GM11168 (cell line): ENCODE results near the gene DAB2.

Experiments used
- in situ Hi-C: fragments of 300-500 bp; cut with MboI; formaldehyde crosslinking; loops from one replicate; pipeline ENCODE4 v1.12.0; 2022; ENCODE audit warnings: low sequenced_read_pairs; ENCODE audit not compliant: unreplicated experiment

The DAB2 gene

DNA sequence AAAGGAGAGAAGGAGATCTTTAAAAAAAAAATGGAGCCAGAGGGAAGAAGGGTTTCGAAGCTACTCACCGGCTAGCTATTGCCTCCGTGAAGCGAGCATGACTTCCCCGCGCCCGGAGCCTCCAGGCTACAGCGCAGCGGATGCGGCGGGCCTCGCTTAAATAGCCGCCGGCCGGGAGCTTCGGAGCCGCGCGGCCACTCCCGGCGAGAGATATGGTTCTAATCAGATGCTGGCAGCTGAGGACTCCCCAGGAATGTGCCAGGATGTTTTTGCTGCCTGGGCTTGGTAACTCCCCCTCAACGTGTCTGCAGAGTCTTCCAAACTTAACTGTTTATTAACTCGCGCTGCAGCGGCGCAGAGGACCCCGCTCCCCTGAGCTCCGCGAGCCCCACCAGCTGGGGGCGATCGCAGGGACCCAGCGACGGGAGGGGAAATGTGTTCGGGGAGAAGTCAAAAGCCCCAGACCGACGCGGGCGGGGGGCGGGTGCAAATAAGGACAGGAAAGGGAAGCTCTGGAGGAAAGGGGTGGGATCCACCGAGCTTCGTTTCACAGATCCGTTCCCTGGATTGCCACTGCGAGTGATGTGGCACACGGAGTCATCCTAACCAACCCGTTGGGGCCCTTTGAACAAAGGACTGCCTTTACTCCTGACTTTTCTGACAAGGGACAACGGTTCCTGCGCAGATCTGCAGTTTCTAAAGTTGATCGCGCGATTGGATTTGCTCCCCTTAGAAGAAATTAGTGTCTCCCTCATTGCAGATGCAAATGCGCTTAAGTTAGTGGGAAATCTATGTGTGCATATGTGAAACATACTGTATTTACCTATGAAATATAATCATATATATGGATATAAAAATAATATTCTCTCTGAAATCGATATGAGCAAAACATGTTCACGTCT, at the start of gene DAB2:
DAB2 (minus strand) TSS at position 245 of the 902 bp plus-strand sequence. CDS start 30,660 bp downstream, outside the sequence.
- in situ Hi-C loops, result no loop called here

DNA sequence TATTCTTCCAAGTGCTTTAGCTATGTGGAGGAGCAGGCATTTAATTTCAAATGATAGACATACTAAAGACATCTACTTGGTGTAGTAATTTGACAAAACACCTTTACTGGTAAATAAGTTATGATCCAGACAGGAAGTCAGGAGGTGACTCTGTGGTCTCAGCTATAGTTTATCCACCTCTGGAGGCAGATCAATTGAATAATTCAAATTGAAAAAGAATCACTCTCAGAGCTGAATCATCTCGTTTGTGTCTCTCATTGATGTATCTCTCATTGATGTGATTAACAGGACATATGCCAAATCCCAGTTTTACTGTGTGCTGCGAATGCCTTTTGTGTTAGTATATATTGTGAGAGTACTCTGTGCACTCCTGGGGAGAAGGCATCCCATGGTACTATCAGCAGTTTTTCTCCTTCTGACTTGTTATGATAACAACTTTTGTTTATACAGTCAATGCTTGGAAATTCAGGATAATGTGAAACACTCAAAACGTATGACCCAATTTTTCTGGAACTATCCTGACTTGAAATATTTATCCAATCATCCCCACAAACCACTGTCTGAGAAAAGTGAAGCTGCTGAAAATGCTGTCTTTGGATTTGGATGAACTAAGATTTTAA, 48.5 kb upstream of the DAB2 start:
- in situ Hi-C loops, result no loop called here

DNA sequence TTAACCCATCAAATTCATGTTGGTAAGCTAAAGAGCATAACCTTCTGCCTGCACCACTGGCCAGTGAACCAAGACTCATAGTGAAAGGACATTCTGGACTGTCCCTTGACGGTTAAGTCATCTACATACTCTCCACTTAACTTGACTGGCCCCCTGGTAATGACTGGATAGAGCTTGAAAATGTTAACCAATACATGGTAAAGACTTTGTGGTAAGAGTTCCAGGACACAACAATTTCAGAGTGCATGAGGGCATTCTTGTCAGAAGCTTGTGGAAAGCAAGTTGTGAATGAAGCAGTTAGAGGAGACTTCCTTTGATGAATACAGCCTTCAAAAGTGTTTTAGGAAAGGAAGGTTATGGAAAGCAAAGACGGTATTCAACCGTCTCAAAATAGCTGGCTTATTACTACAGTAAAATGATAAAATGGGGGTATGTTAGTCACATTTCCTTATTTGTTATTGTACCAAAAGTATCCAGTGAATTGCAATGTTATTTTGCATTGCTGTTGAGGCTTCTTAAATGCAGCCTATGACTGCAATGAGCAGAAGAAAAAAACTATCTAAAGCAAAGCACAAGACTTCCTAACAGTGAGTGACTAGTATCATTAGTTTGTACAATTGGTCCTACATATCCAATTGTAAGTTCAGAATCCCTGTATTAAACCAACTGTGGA, 47.2 kb upstream of the DAB2 start:
- in situ Hi-C loops, result no loop called here

DNA sequence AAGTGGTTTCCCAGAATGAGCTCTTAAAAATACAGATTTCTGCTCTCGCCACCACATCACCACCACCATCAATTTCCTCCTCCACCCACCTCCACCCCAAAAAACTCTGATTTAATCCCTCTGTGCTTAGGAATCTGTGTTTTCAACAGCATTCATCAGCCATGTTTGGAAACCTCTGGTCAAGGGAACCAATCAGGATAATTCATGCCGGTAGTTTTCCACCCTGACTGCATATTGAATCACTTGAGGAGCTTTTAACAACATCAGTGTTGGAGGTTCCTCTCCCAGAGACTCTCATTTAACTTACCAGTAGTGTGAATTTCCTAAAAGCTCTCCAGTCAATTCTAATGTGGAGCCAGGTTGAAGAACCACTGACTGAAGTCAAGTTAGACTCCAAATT, 46.0 kb upstream of the DAB2 start:
- in situ Hi-C loops, result no loop called here

DNA sequence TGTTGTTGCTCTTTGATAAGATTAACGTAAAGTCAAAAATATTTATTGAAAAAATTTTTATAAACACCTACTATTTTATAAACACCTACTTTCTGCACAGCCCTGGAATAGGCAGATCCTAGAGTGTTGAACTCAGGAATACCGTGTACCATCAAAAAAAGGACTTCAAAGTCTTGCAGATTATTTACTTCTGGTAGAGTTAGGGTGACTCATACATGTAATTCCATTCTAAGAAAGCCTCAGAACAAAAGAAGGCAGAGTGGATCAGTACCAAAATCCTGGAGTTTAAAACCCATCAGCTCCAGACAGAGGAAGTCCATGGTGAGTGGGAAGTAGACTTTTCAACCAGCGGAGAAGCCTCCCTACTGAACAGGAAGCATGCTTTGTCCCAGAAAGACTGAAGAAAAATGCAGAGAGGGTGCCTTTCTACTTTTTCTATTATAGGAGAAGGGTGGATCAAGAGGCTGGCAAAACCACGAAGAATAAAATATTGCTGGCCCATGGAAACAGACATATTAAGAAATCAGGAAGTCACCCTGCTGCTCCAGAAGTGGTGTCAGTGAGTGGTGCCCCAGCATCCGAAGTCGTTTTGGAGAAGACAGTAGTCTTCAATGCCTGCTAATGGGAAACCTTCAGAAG, 45.1 kb upstream of the DAB2 start:
- in situ Hi-C loops, result no loop called here

GRCh38 chr5:39469176-39469575, 44.4 kb upstream of the DAB2 start:
- in situ Hi-C loops, result no loop called here

GRCh38 chr5:39466846-39467245, 42.1 kb upstream of the DAB2 start:
- in situ Hi-C loops, result no loop called here

GRCh38 chr5:39465843-39466242, 41.1 kb upstream of the DAB2 start:
- in situ Hi-C loops, result no loop called here

- in situ Hi-C loops, result no loop called here
These were observed 40.3 kb upstream of the DAB2 start for GRCh38 chr5:39465097-39465496.

GRCh38 chr5:39464088-39464487, 39.3 kb upstream of the DAB2 start:
- in situ Hi-C loops, result no loop called here

DNA sequence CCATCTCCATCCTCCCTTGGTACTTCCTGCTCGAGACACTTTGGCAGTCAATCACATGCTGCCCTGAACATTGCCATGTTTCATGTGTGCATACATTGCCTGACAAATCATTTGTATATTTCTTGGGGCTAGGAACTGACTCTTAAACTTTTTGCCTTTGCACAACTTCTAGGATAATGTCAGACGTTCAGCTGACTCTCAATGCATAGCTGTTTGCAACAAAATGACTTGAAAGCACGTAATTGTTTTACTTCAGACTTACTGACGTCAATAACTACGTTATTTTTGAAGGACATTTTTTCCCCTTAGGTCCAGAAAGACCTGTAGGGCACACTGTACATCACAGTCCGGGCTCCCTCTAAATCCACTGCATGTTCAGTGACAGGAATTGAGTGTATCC, 37.4 kb upstream of the DAB2 start:
- in situ Hi-C loops, result no loop called here

GRCh38 chr5:39461007-39461682, 36.4 kb upstream of the DAB2 start:
- in situ Hi-C loops, result no loop called here

GRCh38 chr5:39459907-39460306, 35.1 kb upstream of the DAB2 start:
- in situ Hi-C loops, result no loop called here

DNA sequence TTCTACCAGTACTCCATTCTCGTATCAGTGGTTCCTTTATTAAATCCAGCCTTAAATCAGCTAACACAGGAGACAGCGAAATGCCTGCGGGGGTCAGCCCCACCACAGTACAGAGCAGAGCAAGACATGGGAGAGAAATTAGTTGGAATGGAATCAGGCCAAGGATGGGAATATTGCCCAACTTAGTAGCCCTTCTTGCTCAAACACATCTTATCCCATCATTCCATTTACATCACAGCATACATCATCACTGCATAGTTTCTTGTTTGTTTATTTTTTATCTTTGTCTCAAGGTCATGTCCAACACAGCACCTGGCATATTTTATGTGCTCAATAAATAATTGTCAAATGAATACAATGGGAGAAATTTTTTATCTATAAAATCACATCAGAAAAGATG, 34.3 kb upstream of the DAB2 start:
- in situ Hi-C loops, result no loop called here

- in situ Hi-C loops, result no loop called here
These were observed 30.9 kb upstream of the DAB2 start for GRCh38 chr5:39455645-39456044.

DNA sequence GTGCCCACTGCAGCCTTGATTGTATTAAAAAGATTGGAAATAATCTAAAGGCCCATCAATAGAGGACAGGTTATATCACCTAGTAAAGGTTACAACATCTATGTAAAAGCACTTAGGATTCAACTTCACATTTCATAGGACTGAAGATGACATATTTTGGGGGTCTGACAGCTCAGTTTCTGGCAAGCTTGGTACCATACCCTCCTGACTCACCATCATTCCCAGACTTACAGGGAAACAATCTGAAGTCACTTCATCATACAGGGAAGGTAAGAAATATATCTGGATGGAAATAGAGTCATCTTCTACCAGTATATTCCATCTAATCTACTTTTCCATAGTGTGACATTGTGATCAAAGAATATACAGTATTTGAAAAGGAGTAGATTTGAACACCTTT, 28.8 kb upstream of the DAB2 start:
- in situ Hi-C loops, result no loop called here

GRCh38 chr5:39452846-39453245, 28.1 kb upstream of the DAB2 start:
- in situ Hi-C loops, result no loop called here

DNA sequence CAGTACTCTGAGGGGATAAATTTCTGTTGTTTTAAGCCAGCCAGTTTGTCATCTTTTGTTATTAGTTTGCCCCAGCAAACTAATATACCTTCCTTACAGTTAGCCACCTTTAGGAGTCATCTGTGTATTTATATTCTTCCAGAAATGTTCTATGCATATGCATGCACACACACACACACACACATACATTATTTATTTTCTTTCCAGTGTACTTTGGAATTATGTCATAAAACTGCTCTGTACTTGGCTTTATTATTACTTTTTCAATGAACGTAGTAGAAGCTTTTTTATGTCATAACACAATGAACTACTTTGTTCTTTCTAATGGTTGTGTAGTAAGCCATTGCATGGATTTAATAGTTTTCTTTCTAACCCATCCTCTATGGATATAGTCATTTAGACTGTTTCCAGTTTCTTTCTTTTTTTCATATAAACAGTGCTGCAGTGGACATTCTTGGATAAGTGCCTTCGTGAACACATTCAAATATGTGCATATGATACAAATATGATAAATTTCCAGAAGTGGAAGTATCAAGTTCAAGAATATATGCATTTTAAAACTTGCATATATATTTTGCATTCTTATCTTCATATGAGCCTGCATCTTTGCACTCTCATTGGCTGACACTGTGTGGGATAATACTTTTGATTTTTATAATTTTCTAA, 26.6 kb upstream of the DAB2 start:
- in situ Hi-C loops, result no loop called here

GRCh38 chr5:39450487-39450886, 25.7 kb upstream of the DAB2 start:
- in situ Hi-C loops, result no loop called here

DNA sequence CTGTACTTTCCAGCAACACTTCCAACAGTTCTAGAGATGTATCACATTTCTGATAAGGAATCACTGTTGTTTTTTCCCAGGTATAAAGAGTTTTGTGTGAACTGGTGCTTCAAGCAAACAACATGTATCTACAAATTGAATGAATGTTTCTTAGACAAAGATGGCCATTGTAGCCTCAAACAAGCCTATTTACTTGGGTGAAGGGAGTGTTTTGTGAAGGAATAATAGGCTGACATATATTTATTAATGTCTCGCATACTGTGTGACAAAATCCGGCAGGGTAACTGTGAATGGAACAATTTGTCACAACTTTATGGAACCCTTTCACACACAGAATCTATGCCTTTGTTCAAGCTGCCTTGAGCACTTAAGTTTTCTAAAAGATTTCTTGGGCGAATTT, 24.8 kb upstream of the DAB2 start:
- in situ Hi-C loops, result no loop called here
